Skin epidermis (tissue), 12 donors: Measurements from ENCODE around the gene ACSL3.

ENCODE experiments used
- H3K27ac ChIP-seq, 21 experiments: fragments of 200-600 bp; sonication (generic) in 11 of 21; one replicate each; pipeline ENCODE4 v1.5.0; 2020; ENCODE audit warnings: mild to moderate bottlenecking in 3 of 21, inconsistent platforms in 2 of 21, moderate library complexity in 2 of 21
- H3K4me3 ChIP-seq, 7 experiments: fragments of 200-600 bp; sonication (generic) in 2 of 7; one replicate each; pipeline ENCODE4 v1.5.0; 2020; ENCODE audit warnings: inconsistent platforms in 2 of 7, mild to moderate bottlenecking in 2 of 7, moderate library complexity in 1 of 7

Gene ACSL3

DNA sequence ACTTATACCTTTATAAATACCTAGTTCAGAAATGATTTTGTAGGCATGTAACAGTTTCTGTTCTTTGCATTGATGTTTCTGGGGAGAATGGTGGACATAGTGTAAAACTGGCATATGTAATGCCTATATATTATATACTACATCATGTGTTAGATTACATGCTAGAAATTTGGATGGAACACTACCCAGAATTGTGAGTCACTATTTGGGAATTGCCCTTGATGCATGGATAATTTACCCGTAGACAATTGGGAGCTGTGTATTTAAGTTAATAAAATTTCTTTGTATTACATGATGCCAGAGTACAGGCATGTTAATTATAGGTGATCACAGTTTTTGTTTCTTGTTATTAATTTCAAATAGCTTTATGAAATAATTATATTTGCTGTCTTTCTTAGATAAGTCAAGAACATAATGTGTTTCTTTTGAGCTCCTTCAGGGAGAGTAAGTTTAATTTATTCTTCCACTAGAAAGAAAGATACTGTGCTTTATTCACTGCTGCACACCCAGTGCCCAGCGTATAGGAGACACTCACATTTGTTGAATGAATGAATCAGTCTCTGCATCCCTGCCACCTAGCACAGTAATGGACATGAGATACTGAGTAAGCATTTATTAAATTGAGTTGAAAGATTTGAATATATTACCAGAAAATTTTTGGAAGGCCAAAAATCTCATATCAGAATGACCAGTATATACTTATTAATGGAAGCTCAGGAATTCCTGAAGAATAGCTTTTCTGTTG is 16.9 kb downstream of the ACSL3 start:
- Histone ChIP-seq H3K4me3 (no peak overlapping the region), H3K27ac (no peak overlapping the region)

DNA sequence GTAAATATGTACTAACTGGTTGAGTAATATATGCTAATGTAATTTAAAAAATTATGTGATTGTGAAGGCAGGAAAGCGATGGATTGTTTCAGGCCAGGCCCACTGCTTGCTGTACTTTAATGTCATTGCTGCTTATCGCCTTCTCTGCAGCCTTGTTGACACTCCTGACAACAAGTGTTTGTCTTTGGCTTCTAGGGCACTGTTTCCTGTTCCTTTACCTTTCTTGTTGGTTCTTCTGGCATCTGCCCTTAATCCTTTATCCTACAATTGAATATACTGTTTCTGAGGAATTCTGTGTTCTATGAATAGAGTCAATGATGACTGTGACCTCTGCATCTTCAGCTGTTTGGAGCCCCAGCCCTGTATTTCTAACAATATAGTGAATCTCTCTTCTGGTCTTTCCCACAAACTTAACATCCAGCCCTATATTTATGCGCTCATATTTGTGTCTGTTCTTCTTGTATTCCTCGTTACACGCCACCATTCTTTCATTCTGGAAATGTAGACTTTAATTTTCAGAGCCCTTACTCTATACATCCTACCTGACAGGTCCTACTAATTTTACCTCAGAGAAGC is 17.6 kb downstream of the ACSL3 start:
- Histone ChIP-seq H3K4me3 (no peak overlapping the region), H3K27ac (no peak overlapping the region)

DNA sequence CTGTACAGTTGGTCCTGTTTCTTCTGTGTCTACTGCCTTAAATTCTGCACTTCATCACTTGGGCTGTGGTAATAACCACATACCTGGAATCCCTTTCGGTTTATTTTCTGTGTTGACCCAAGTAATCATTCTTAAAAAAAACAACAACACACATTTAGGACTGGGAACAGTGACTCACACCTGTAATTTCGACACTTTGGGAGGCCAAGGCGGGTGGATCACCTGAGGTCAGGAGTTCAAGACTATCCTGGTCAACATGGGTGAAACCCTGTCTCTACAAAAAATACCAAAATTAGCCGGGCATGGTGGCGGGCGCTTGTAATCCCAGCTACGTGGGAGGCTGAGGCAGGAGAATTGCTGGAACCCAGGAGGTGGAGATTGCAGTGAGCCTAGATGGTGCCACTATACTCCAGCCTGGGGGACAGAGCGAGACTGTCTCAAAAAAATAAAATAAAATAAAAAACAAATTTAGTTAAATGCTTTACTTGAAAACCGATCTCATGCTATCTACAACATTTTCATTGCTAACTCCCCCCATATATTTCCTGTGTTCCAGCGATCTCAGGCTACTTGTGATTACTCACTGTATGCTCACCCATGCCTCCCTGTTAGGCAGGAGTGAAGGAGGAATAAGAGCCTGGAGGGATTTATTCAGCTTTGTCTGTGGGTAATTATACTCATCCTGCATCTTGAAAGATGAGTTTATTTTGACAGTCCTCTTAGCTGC is 18.2 kb downstream of the ACSL3 start:
- no peak overlapping the region for H3K27ac ChIP-seq
- no peak overlapping the region for H3K4me3 ChIP-seq

DNA sequence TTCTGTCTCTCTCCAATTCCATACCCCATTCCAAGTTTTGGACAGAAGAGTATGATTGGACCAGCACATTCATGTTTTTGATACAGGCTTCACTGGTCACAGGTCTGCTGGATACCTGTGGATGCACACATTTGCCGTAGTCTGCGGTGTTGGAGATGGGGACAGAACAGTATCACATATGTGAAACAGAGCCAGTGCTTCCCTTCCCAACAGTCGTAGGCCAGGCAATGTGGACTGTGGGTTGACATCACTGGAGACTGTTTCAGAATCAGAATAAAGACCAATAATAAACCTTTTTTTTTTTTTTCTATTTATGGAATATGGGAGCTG is 18.7 kb downstream of the ACSL3 start:
- H3K27ac ChIP-seq = no peak overlapping the region

DNA sequence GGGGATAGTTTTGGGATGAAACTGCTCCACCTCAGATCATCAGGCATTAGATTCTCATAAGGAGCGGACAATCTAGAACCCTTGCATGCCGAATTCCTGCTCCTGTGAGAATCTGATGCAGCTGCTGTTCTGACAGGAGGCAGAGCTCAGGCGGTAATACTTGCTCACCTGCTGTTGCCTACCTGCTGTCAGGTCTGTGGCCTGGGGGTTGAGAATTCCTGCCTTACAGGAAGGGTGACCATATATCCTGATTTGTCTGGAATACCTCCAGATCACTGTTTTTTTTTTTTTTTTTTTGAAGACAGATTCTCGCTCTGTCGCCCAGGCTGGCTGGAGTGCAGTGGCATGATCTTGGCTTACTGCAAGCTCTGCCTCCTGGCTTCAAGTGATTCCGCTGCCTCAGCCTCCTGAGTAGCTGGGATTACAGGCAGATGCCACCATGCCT is 21.7 kb downstream of the ACSL3 start:
- H3K27ac ChIP-seq = no peak overlapping the region
- no peak overlapping the region for H3K4me3 ChIP-seq

More for the DNA sequence above, 18.7 kb downstream of the ACSL3 start:
- no peak overlapping the region for H3K4me3 ChIP-seq

DNA sequence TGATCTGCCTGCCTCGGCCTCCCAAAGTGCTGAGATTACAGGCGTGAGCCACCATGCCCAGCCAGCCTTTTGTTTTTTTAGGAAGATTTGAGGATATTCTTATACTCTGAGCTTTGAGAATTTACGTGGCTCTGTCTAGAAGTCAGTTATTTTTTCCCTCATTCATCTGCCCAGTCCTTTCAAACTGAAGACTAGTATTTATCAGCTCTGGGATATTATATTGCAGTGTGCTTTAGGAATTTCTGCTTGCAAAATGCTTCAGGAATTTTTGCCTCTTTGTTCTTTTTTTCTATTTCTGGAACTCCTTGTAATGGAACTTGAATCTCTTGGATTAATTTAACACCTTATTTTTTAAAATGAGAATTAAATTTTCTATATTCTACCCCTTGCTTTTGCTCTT is 22.6 kb downstream of the ACSL3 start:
- Histone ChIP-seq H3K4me3 (no peak overlapping the region), H3K27ac (no peak overlapping the region)

DNA sequence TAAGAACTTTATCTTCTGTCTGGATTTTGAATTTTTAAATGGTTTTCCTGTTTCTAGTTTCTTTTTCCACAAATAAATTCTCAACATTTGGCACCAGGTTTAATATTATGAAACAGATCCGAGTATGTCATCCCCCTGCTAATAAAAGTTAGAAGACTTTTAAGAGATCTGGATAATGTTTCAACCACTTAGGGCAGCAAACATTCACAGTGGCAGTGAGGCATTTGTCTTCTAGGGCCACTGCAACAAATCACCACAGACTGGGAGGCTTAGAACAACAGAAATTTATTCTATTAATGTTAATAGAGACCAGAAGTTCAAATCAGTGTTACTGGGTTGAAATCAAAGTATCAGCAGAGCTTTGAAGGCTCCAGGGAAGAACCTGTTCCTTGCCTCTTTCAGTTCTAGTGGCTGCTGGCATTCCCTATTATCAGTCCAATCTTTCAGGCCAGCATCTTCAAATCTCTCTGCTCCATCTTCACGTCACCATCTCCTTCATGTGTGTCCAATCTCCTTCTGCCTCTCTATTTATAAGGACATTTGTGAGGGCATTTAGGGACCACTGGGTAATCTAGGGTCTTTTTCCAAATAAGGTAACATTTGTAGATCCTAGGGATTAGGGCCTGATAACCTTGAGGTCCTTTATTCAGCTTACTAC is 23.4 kb downstream of the ACSL3 start:
- Histone ChIP-seq H3K27ac (no peak overlapping the region), H3K4me3 (no peak overlapping the region)

DNA sequence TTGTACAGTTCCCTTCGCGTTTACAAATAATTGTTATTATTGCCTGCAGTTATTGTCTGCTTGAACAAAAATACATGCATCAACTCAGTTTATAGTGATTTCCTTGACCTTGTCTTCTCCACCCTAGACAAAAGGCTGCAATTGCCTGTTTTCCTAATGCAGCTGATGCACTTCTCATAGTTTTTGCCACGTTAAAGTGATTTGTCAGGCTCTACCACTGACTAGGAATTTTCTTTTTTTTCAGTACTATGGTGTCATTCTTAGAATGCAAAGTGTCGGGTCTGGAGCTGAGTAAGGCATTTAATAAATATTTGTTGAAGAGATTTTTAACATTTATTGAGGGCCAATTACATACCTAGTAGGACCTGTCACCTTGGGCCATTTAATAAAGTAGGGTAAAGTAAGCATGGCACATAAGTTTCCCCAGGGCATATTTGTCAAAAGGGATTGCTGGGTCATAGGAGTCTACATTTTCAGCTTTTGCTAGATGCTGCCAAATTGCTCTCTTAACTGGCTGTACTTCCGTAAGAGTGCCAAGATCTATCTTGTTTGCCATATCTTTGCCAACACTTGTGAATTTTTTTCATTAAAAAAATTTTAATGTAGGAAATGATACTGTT is 24.1 kb downstream of the ACSL3 start:
- H3K4me3 ChIP-seq = no peak overlapping the region
- no peak overlapping the region for H3K27ac ChIP-seq

DNA sequence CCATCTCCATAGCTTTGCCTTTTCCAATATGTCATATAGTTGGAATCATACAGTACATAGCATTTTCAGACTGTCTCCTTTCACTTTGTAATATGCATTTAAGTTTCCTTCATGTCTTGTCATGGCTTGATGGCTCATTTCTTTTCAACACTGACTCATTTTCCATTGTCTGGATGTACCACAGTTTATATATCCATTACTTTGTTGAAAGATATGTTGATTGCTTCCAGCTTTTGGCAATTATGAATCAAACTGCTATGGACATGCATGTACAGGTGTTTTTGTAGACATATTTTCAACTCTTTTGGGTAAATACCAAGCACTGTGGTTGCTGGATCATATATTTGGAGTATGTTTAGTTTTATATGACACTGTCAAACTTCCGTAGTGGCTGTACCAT is 26.3 kb downstream of the ACSL3 start:
- Histone ChIP-seq H3K27ac (no peak overlapping the region), H3K4me3 (no peak overlapping the region)

DNA sequence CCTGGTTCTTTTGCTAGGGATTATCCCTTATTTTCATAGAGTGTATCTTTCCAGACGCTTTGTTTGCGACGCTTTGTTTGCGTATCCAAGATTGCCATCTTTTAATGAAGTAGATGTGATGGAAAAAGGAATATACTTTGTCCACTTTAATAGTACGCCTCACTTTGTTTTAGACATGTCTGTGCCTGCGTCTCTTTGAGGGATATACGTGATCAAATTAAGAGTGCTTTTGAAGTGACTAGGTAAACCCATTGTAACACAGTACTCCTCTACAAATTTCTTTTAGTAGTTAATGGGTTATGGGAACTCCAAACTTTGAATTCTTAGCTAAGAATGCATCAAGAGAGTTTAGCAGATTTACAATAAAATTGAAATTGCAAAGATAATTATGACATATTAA is 27.9 kb downstream of the ACSL3 start:
- Histone ChIP-seq H3K4me3 (no peak overlapping the region), H3K27ac (no peak overlapping the region)

DNA sequence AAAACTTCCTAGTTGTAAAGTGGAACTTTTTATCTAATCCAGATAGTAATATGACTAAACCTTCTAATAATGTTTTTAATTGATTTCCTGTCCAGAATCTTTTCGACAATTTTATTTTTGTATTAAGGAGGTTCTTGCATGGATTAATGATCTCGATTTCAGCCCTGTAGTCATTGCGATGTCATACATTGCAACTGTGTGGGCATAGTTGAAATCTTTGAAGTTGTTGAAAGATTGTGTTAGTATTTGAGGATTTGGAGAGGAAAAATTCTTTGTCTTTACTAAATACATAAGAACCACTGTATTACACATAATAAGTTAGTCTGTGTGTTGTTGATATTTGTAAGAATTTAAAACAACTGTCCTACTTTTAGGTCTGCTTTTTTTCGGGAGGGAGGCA is 31.1 kb downstream of the ACSL3 start:
- Histone ChIP-seq H3K4me3 (no peak overlapping the region), H3K27ac (no peak overlapping the region)

DNA sequence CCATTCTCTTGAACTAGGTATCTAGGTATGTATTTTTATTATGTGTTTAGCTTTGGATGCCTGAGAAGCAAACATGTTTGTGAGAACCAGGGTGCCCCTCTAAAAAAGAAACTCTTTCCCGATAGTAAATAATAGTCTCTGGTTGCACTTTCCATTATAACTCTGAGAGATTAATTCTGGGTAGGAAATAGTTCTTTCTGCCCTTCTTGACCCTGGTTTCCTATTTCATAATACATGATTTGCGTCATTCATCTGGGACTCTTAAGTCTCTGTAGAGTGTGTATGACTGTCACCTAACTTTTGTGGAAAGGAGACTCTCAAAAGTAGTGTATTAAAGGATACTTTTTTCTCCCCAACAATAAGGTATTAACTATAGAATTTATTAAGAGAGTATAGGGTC is 31.5 kb downstream of the ACSL3 start:
- H3K27ac ChIP-seq = peak overlapping the region in 1 of 21 experiments; percentile 11
- H3K4me3 ChIP-seq = no peak overlapping the region

DNA sequence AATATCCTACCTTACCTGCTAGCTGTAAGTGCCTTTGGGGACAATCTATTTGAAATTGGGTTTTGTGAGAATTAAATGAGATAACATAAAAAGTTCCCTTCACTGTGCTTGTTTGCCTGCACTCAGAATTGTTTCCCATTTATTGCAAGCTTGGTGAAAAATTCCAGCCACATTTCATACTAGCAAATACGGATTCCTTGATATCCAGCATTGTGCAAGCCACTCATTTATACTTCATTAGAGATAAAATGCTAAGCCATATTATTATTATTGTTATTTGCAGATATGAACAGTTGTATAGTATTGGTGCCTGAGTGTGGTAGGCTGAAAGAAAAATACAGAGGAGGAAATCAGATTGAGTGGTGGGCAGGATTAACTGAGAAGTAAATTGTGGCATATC is 31.9 kb downstream of the ACSL3 start:
- Histone ChIP-seq H3K27ac (peak overlapping the region in 1 of 21 experiments; percentile 11), H3K4me3 (no peak overlapping the region)

DNA sequence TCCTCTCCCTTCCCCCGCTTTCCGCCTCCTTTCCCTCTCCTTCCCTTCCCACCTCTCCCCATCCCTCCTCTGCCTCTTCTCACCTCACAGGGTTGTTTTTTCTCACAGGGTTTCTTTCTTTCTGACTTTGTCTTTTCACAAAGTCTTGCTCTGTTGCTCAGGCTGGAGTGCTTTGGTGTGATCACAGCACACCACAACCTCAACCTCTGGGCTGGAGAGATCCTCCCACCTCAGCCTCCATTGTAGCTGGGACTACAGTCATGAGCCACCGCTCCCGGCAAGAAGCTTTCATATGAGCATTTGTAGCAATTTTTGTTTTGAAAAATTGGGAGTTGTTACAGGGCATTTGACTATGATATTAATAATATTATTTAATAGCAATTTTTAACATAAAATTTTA is 32.9 kb downstream of the ACSL3 start:
- no peak overlapping the region for H3K27ac ChIP-seq
- no peak overlapping the region for H3K4me3 ChIP-seq

DNA sequence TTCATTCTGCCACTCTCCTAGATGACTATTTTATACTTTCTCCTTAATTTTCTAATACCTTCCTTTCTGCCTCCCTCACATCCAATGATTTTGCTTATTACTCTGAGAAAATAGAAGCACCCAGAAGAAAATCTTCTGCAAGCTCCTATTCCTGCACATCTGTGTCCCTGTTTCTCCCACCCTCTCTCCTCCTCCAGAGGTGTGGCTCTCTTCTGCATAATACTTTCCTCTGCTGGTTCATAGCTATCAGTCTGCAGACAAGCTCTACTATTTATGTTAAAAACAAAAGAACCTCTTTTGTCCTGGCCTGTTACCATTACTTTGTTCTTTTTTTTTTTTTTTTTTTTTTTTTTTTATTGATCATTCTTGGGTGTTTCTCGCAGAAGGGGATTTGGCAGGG is 34.3 kb downstream of the ACSL3 start:
- H3K27ac ChIP-seq = no peak overlapping the region
- no peak overlapping the region for H3K4me3 ChIP-seq

DNA sequence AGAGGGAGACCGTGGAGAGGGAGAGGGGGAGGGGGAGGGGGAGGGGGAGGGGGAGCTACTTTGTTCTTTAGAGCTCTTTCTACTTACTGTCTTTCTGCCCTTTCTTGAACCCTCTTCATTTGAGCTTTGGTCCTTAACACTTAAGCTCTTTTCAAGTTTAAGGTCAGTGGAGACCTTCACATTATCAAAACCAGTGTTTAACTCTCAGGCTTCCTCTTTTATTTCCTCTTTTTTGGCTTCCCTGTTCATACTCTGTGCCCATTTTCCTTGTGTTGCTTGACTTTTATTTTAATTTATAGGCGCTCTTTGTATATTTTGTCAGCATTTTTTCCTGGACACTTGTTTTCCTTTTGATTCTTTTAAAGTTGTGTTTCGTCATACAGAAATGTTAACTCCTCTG is 37.1 kb downstream of the ACSL3 start:
- no peak overlapping the region for H3K4me3 ChIP-seq
- no peak overlapping the region for H3K27ac ChIP-seq

DNA sequence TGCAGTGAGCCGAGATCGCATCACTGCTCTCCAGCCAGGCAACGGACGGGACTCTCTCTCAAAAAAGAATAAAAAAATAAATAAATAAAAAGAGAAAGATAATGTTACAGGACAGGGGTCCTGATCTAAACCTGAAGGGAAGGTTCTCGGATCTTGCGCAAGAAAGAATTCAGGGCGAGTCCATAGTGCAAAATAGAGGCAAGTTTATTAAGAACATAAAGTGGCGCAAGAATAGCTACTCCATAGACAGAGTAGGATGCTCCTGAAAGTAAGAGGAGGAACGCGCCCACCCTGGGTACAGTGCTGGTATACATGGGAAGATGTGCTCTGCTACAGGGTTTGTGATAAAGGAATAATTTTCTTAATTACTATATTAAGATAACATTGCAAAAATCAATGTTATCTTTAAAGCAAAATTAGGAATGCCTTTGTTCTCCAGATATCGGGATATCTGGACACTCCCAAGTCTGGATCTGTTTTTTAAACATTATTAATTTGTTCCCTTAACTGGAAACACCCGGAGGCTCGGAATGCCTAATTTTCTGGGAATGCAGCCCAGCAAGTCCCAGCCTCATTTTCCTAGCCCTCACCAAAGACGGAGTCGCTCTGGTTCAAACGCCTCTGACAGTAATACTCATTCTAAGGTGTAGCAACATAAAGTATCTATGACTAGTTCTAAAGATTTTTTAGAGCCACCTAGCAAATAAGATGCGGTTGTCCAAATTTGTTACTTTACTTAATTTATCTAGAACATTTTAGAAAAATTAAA is 38.8 kb downstream of the ACSL3 start:
- Histone ChIP-seq H3K27ac (no peak overlapping the region), H3K4me3 (no peak overlapping the region)

DNA sequence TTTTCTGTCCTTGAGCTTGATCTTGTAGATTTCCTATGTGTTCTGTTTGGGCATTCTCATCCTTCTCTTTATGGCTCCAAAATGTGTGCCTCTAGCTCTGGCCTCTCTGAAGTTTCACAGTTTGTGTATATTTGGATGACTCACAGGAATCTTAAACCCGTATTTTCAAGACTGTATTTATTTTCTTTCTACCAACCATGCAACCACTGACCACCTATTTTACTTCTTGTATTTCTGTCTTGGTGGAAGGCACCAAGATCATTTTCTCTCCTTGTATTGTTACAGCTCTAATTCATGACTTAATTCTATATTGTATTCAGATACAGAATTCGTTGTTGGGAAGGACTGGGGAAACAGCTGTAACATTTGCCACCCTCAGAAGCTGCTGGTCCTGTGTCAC is 39.5 kb downstream of the ACSL3 start:
- Histone ChIP-seq H3K4me3 (no peak overlapping the region), H3K27ac (no peak overlapping the region)

DNA sequence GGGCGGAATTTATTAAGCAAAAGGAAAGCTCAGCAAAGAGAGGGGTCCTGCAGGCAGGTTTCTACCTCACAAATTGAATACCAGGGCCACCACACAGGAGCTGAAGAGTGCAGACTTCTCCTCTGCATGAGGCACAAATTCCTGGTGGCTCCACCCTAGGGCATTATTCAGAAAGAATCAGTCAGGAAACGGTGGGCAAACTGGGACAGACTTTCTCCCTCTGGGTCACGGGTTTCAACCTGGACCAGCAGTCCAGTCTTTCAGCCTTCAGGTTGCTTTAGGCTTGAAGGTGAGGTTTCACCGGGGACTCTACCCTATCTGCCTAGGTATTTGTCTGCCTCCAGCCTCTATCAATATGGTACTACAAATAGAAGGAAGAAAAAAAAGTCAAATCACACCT is 41.8 kb downstream of the ACSL3 start:
- no peak overlapping the region for H3K4me3 ChIP-seq
- H3K27ac ChIP-seq = no peak overlapping the region
